ENCODE data around the gene BAD.

DNA sequence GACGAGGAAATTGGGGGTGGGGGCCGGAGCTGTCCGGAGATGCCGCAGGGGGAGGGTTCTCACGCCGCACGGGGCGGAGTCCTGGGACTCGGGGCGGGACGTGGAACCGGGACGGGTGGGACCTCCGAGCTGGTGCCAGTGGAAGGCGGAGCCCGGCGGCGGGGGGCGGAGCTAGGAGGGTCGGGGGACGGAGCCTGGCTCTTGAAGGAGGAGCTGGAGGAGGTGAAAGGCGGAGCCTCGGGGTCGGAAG lies 43.3 kb downstream of the BAD start:
- TF ChIP-seq, protein P1, sequence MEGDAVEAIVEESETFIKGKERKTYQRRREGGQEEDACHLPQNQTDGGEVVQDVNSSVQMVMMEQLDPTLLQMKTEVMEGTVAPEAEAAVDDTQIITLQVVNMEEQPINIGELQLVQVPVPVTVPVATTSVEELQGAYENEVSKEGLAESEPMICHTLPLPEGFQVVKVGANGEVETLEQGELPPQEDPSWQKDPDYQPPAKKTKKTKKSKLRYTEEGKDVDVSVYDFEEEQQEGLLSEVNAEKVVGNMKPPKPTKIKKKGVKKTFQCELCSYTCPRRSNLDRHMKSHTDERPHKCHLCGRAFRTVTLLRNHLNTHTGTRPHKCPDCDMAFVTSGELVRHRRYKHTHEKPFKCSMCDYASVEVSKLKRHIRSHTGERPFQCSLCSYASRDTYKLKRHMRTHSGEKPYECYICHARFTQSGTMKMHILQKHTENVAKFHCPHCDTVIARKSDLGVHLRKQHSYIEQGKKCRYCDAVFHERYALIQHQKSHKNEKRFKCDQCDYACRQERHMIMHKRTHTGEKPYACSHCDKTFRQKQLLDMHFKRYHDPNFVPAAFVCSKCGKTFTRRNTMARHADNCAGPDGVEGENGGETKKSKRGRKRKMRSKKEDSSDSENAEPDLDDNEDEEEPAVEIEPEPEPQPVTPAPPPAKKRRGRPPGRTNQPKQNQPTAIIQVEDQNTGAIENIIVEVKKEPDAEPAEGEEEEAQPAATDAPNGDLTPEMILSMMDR (IDR thresholded peaks at IDR 0.05), result no peak
- no peak for TF ChIP-seq POLR2A (IDR thresholded peaks at IDR 0.05)

All from body of pancreas (tissue), 4 donors.